Natural killer cell treated with Interleukin-12 subunit alpha and Interleukin-12 subunit beta and Interleukin-15 and Interleukin-18, amount 100 ng/mL, for 72 hours (primary cell): Measurements from ENCODE around the gene PMIS2. TPM values are rescaled to one million over a fixed set of nuclear protein-coding genes. Genes with fewer than 3 reads are reported as not detected.
"Not testable (repeated sequence)": the region's sequence is repeated elsewhere in the genome, so short reads cannot be mapped to it uniquely, and the experiment has no call there.

ENCODE experiments used
- ATAC-seq, 2 donors: fragments of 150-1000 bp; cut with Tn5 transposase in 1 of 2; sonication (Bioruptor Pico), chemical (Tn5 transposase) in 1 of 2; 2 replicates each; pipeline ENCODE4 v1.10.0; 2021
- DNase-seq: peaks from one replicate; pipeline ENCODE4 v3.0.0; 2022; ENCODE audit warnings: low spot score
- H3K27ac Mint-ChIP-seq, 2 donors: 1 replicate in 1 of 2; 2 replicates in 1 of 2; pipeline ENCODE4 v1.8.0; 2022; ENCODE audit warnings: mixed read lengths in 2 of 2, mild to moderate bottlenecking in 1 of 2, moderate library complexity in 1 of 2
- H3K27me3 Mint-ChIP-seq, 2 donors: 1 replicate in 1 of 2; 2 replicates in 1 of 2; pipeline ENCODE4 v1.8.0; 2022; ENCODE audit warnings: mixed read lengths in 2 of 2
- H3K36me3 Mint-ChIP-seq: one replicate; pipeline ENCODE4 v1.8.0; 2022; ENCODE audit warnings: mixed read lengths
- H3K4me1 Mint-ChIP-seq, 2 donors: 1 replicate in 1 of 2; 2 replicates in 1 of 2; pipeline ENCODE4 v1.8.0; 2022; ENCODE audit warnings: low read depth in 2 of 2, mixed read lengths in 2 of 2, mild to moderate bottlenecking in 1 of 2
- H3K4me3 Mint-ChIP-seq: one replicate; pipeline ENCODE4 v1.8.0; 2022; ENCODE audit warnings: mixed read lengths
- H3K9me3 Mint-ChIP-seq: 2 replicates; pipeline ENCODE4 v1.8.0; 2022; ENCODE audit warnings: mixed read lengths
- total RNA-seq, 2 donors: library from RNA; stranded (reverse); gene quantifications; one replicate each; pipeline ENCODE4 v1.2.3, GENCODE V29; 2022

PMIS2 gene
- total RNA-seq, 2 donors from 2014 or later = not detected

- H3K27ac Mint-ChIP-seq = no peak overlapping the region
- no peak for ATAC-seq
- peaks cover 5 to 10% of the 10 kb centered on the region in 2 donors for H3K27me3 Mint-ChIP-seq
- no peaks in the 10 kb centered on the region for H3K9me3 Mint-ChIP-seq
- DNase-seq = no peak
- H3K36me3 Mint-ChIP-seq = no peaks in the 10 kb centered on the region
- H3K4me1 Mint-ChIP-seq = no peaks in the 10 kb centered on the region
- no peak overlapping the region for H3K4me3 Mint-ChIP-seq
Observed at GRCh38 chr19:35590875-35591274, 4.9 kb downstream of the PMIS2 start.

DNA sequence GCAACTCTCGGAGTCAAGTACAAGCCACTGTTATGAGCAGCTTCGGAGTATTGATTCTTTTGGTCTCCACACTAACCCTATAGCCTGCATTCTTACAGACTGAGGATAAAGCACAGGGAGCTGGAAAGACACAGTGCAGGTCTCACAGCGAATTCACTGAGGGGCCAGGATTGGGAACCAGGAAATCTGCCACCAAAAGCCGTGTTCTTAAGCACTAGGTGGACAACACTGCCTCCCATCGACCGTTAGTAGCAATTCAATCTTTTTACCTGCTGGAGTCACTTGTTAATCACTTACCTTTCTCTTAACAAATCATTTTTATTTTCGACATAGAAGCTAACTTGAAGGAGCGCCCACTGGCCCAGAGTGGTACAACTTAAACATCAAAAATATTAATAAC lies 6.3 kb downstream of the PMIS2 start:
- Mint-ChIP-seq H3K27me3 (peaks cover 9 to 13% of the 10 kb centered on the region in 2 donors), H3K27ac (no peak overlapping the region), H3K4me1 (peaks cover 6 to 8% of the 10 kb centered on the region in 2 donors), H3K9me3 (no peaks in the 10 kb centered on the region), H3K36me3 (no peaks in the 10 kb centered on the region), H3K4me3 (no peak overlapping the region)
- DNase-seq (no peak), ATAC-seq (no peak)

DNA sequence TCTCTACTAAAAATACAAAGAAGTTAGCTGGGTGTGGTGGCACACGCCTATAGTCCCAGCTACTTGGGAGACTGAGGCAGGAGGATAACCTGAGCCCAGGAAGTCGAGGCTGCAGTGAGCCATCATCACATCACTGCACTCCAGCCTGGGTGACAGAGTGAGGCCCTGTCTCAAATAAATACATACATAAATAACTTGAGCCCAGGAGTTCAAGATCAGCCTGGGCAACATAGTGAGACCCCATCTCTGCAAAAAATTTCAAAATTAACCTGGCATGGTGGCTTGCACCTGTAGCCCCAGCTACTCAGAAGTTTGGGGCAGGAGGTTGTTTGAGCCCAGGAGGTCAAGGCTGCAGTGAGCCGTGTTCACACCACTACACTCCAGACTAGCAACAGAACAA lies 9.1 kb downstream of the PMIS2 start:
- not testable (repeated sequence) for H3K36me3 Mint-ChIP-seq, ATAC-seq, H3K27ac Mint-ChIP-seq, H3K4me1 Mint-ChIP-seq, H3K9me3 Mint-ChIP-seq, H3K4me3 Mint-ChIP-seq, DNase-seq
- peaks cover 14 to 20% of the 10 kb centered on the region in 2 donors for H3K27me3 Mint-ChIP-seq

- Mint-ChIP-seq H3K36me3 (no peaks in the 10 kb centered on the region), H3K4me1 (peaks cover 6 to 8% of the 10 kb centered on the region in 2 donors), H3K27me3 (peaks cover 19 to 20% of the 10 kb centered on the region in 2 donors), H3K9me3 (no peaks in the 10 kb centered on the region), H3K4me3 (no peak overlapping the region), H3K27ac (peak overlapping the region in 1 of 2 donors; percentile 76)
- DNase-seq (no peak), ATAC-seq (no peak)
Observed at GRCh38 chr19:35595928-35596327, 10.0 kb downstream of the PMIS2 start.

DNA sequence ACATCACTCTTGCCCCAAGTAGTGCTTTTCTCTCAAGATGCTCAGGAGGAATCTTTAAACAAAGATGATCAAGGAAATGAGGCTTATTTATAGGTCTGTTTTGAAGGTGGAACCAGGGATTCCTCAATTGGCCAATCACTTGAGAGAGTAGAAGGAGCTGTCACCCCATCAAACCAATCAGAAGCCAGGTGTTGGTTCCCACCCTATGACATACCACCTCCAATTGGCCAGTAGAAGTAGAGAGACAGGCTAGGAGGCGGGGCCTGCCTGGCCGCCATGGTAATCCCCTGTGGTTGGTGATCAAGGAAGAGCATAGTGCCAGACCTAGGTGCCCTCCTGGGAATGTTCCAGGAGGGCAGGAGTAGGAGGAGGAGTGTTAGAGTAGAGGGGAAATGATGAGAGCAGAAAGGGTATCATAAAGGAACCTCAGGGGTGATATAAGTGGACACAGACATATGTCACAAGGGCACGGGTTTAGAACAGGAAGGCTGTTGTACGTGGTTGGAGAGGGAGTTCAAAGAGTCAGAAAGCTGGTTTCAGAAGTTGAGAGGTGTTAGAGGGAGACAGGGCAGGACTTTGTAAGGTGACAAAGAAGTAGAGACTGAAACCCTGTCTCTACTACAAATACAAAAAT lies 10.5 kb downstream of the PMIS2 start:
- DNase-seq (no peak), ATAC-seq (peak; percentile 70 to 88)
- peaks cover 20 to 22% of the 10 kb centered on the region in 2 donors for H3K27me3 Mint-ChIP-seq
- peak overlapping the region in 1 of 2 donors; percentile 76 for H3K27ac Mint-ChIP-seq
- peaks cover 6 to 8% of the 10 kb centered on the region in 2 donors for H3K4me1 Mint-ChIP-seq
- H3K9me3 Mint-ChIP-seq = no peaks in the 10 kb centered on the region
- no peaks in the 10 kb centered on the region for H3K36me3 Mint-ChIP-seq
- no peak overlapping the region for H3K4me3 Mint-ChIP-seq

GRCh38 chr19:35601971-35602370 lies 16.0 kb downstream of the PMIS2 start:
- peaks cover 8 to 13% of the 10 kb centered on the region in 2 donors for H3K27me3 Mint-ChIP-seq

GRCh38 chr19:35604436-35604835 lies 18.5 kb downstream of the PMIS2 start:
- not testable (repeated sequence) for H3K36me3 Mint-ChIP-seq, H3K27ac Mint-ChIP-seq, DNase-seq, H3K4me1 Mint-ChIP-seq, H3K27me3 Mint-ChIP-seq, H3K4me3 Mint-ChIP-seq, ATAC-seq, H3K9me3 Mint-ChIP-seq

More at GRCh38 chr19:35601971-35602370, 16.0 kb downstream of the PMIS2 start:
- ATAC-seq = no peak
- DNase-seq = no peak
- Mint-ChIP-seq H3K4me3 (no peak overlapping the region), H3K9me3 (no peaks in the 10 kb centered on the region), H3K27ac (no peak overlapping the region), H3K36me3 (no peaks in the 10 kb centered on the region), H3K4me1 (no peaks in the 10 kb centered on the region)

DNA sequence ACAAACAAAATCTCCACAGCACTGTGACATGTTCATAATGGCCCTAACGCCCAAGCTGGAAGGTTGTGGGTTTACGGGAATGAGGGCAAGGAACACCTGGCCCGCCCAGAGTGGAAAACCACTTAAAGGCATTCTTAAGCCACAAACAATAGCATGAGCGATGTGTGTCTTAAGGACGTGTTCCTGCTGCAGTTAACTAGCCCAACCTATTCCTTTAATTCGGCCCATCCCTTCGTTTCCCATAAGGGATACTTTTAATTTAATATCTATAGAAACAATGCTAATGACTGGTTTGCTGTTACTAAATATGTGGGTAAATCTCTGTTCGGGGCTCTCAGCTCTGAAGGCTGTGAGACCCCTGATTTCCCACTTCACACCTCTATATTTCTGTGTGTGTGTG lies 21.2 kb downstream of the PMIS2 start:
- DNase-seq, H3K36me3 Mint-ChIP-seq, H3K4me1 Mint-ChIP-seq, H3K4me3 Mint-ChIP-seq, H3K27me3 Mint-ChIP-seq, ATAC-seq, H3K27ac Mint-ChIP-seq, H3K9me3 Mint-ChIP-seq: not testable (repeated sequence)

GRCh38 chr19:35607661-35608060 lies 21.7 kb downstream of the PMIS2 start:
- Mint-ChIP-seq H3K27ac (no peak overlapping the region), H3K4me3 (no peak overlapping the region), H3K9me3 (peaks cover 7% of the 10 kb centered on the region)

GRCh38 chr19:35608251-35608650 lies 22.3 kb downstream of the PMIS2 start:
- peaks cover 0 to 9% of the 10 kb centered on the region in 2 donors for H3K4me1 Mint-ChIP-seq
- no peaks in the 10 kb centered on the region for H3K27me3 Mint-ChIP-seq
- no peaks in the 10 kb centered on the region for H3K36me3 Mint-ChIP-seq
- ATAC-seq (no peak), DNase-seq (no peak)
- no peak overlapping the region for H3K27ac Mint-ChIP-seq
- no peak overlapping the region for H3K4me3 Mint-ChIP-seq
- H3K9me3 Mint-ChIP-seq = peaks cover 7% of the 10 kb centered on the region

More at GRCh38 chr19:35607661-35608060, 21.7 kb downstream of the PMIS2 start:
- Mint-ChIP-seq H3K36me3 (no peaks in the 10 kb centered on the region), H3K4me1 (peaks cover 0 to 9% of the 10 kb centered on the region in 2 donors), H3K27me3 (no peaks in the 10 kb centered on the region)
- DNase-seq = no peak
- ATAC-seq = no peak

GRCh38 chr19:35609851-35610353 lies 23.9 kb downstream of the PMIS2 start:
- no peak overlapping the region for H3K27ac Mint-ChIP-seq
- no peak for DNase-seq
- H3K36me3 Mint-ChIP-seq = no peaks in the 10 kb centered on the region
- H3K4me1 Mint-ChIP-seq = peaks cover 0 to 15% of the 10 kb centered on the region in 2 donors
- ATAC-seq = no peak
- H3K27me3 Mint-ChIP-seq = no peaks in the 10 kb centered on the region
- H3K9me3 Mint-ChIP-seq = peaks cover 7% of the 10 kb centered on the region
- H3K4me3 Mint-ChIP-seq = no peak overlapping the region

DNA sequence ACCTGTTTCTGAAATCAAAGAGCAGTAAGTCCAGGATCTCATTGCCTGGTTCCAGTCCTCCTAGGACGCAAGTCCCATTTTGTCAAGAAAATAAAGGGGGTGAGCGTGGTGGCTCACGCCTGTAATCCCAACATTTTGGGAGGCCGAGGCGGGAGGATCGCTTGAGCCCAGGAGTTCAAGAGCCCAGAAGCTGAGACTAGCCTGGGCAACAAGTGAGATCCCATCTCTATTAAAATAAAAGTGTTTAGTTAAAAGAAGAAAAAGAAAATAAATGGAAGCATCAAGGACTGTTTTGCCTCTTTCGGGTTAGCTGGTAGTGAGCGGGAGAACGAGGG lies 26.2 kb downstream of the PMIS2 start:
- DNase-seq (no peak), ATAC-seq (no peak)
- Mint-ChIP-seq H3K27ac (peak overlapping the region; percentile 81 to 89), H3K9me3 (peaks cover 7% of the 10 kb centered on the region), H3K27me3 (no peaks in the 10 kb centered on the region), H3K4me1 (peaks cover 0 to 15% of the 10 kb centered on the region in 2 donors), H3K36me3 (no peaks in the 10 kb centered on the region), H3K4me3 (peak overlapping the region; percentile 88)

DNA sequence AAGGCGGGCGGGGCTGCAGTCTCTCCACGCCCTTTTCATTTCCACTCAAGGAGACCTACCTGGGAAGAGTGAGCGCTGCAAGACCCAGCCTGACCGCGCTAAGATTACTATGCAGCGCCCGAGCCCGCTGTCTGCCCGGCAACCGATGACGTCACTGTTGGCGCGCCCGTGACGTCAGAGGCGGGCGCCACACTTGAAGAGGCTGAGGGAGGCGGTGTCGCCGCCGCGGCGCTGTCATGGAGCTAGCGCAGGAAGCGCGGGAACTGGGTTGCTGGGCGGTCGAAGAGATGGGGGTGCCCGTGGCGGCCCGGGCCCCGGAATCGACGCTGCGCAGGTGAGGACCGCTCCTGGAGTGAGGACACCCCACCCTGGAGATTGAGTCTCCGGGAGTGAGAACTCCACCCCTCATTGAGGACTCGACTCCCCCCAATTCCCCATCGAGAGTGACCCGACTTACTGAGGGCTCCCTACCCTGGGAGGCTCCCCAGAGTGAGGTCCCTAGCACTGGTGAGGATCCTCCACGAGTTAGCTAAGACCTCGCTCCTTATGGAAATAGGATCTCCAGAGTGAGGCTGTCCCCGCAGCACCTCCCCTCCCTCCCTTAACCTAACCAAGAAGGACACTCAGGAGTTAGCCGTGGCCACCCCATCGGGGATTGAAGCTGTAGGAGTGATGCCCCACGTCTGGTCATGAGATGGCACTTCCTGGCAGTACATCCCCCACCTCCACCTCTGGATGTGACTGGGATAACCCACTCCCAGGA lies 26.8 kb downstream of the PMIS2 start, which contains the start of gene HAUS5:
Gene HAUS5, plus strand, starts transcription at position 177 of the 763 bp plus-strand sequence. Its CDS starts 60 bp downstream, at position 237.
- DNase-seq = peak; percentile 95
- no peaks in the 10 kb centered on the region for H3K27me3 Mint-ChIP-seq
- peaks cover 0 to 15% of the 10 kb centered on the region in 2 donors for H3K4me1 Mint-ChIP-seq
- peaks cover 7% of the 10 kb centered on the region for H3K9me3 Mint-ChIP-seq
- peak; percentile 94 to 96 for ATAC-seq
- no peaks in the 10 kb centered on the region for H3K36me3 Mint-ChIP-seq
- peak within 1 kb of the TSS; percentile 81 to 89 for H3K27ac Mint-ChIP-seq
- peak within 1 kb of the TSS; percentile 88 for H3K4me3 Mint-ChIP-seq

GRCh38 chr19:35613574-35613973 lies 27.6 kb downstream of the PMIS2 start:
- Mint-ChIP-seq H3K36me3 (no peaks in the 10 kb centered on the region), H3K9me3 (peaks cover 2% of the 10 kb centered on the region), H3K4me1 (peaks cover 0 to 15% of the 10 kb centered on the region in 2 donors), H3K27me3 (no peaks in the 10 kb centered on the region), H3K4me3 (peak overlapping the region; percentile 88), H3K27ac (peak overlapping the region; percentile 31 to 81)
- no peak for DNase-seq
- no peak for ATAC-seq
